HepG2 (cell line): ENCODE measurements around the gene ZNF443. TPM values are rescaled to one million over a fixed set of nuclear protein-coding genes. Genes with fewer than 3 reads are reported as not detected.

Experiments
- ATF7-NPFF ChIP-seq: sonication (generic); formaldehyde crosslinking; IDR thresholded peaks from 2 replicates; pipeline ENCODE4 v1.8.1; 2023; ENCODE audit warnings: mild to moderate bottlenecking, low read depth, missing genetic modification reagents, moderate library complexity
- BCL3 ChIP-seq: sonication (generic); formaldehyde crosslinking; IDR thresholded peaks from 2 replicates; pipeline ENCODE4 v1.5.1; 2020; ENCODE audit warnings: mild to moderate bottlenecking, missing genetic modification reagents, moderate library complexity
- BHLHE40 ChIP-seq: IDR thresholded peaks from 2 replicates; pipeline ENCODE4 v1.6.1; 2011; ENCODE audit warnings: low read length, improper control_type of control experiment
- FOXK2 ChIP-seq: fragments of 450-650 bp; IDR thresholded peaks from 2 replicates; pipeline ENCODE4 v1.6.1; 2016
- IRF9 ChIP-seq: sonication (generic); formaldehyde crosslinking; IDR thresholded peaks from 2 replicates; pipeline ENCODE4 v1.8.0; 2022; ENCODE audit warnings: missing genetic modification reagents, mild to moderate bottlenecking, borderline replicate concordance
- KLF13 ChIP-seq: sonication (generic); formaldehyde crosslinking; IDR thresholded peaks from 2 replicates; pipeline ENCODE4 v1.4.0; 2020; ENCODE audit warnings: mild to moderate bottlenecking, missing genetic modification reagents
- LRRFIP1 ChIP-seq: sonication (generic); formaldehyde crosslinking; conservative IDR thresholded peaks from 2 replicates; pipeline ENCODE4 v1.4.0; 2020; ENCODE audit warnings: missing genetic modification reagents
- MAF1 ChIP-seq: sonication (generic); formaldehyde crosslinking; IDR thresholded peaks from 2 replicates; pipeline ENCODE4 v1.5.0; 2020; ENCODE audit warnings: missing genetic modification reagents, borderline replicate concordance
- MED13 ChIP-seq: sonication (generic); formaldehyde crosslinking; IDR thresholded peaks from 2 replicates; pipeline ENCODE4 v1.5.0; 2020; ENCODE audit warnings: missing genetic modification reagents
- NCOA5 ChIP-seq: sonication (generic); formaldehyde crosslinking; IDR thresholded peaks from 2 replicates; pipeline ENCODE4 v1.4.0; 2020; ENCODE audit warnings: missing genetic modification reagents
- POLR2A ChIP-seq, 2 experiments: IDR thresholded peaks; 2 replicates each; pipeline ENCODE4 v1.6.1; 2011; ENCODE audit warnings: low read depth in 2 of 2, low read length in 2 of 2, mild to moderate bottlenecking in 1 of 2, moderate library complexity in 1 of 2; ENCODE audit not compliant: insufficient read depth in 1 of 2
- REL ChIP-seq: sonication (generic); formaldehyde crosslinking; conservative IDR thresholded peaks from 2 replicates; pipeline ENCODE4 v1.8.0; 2022; ENCODE audit warnings: mild to moderate bottlenecking, missing genetic modification reagents, moderate library complexity
- RFX5 ChIP-seq: IDR thresholded peaks from 2 replicates; pipeline ENCODE4 v1.6.1; 2011; ENCODE audit warnings: low read depth, low read length, improper control_type of control experiment
- SIX4 ChIP-seq: sonication (generic); formaldehyde crosslinking; IDR thresholded peaks from 2 replicates; pipeline ENCODE4 v1.4.0; 2020; ENCODE audit warnings: missing genetic modification reagents
- SMAD1 ChIP-seq: sonication (generic); formaldehyde crosslinking; IDR thresholded peaks from 2 replicates; pipeline ENCODE4 v1.4.0; 2020; ENCODE audit warnings: missing genetic modification reagents, low read depth, mild to moderate bottlenecking, borderline replicate concordance
- SOX13 ChIP-seq, 3 experiments: fragments of 450-650 bp in 1 of 3; sonication (generic) in 1 of 3; formaldehyde crosslinking in 1 of 3; IDR thresholded peaks in 2 of 3; conservative IDR thresholded peaks in 1 of 3; 2 replicates each; pipeline versions ENCODE4 v1.5.0 to v1.6.1; 2016 to 2020; ENCODE audit warnings: antibody characterized with exemption in 1 of 3, mild to moderate bottlenecking in 1 of 3, missing compliant biosample characterization in 1 of 3, missing genetic modification reagents in 1 of 3, moderate library complexity in 1 of 3
- STAT5B ChIP-seq: sonication (generic); formaldehyde crosslinking; IDR thresholded peaks from 2 replicates; pipeline ENCODE4 v1.4.0; 2020; ENCODE audit warnings: missing genetic modification reagents
- ZFAT ChIP-seq: sonication (generic); formaldehyde crosslinking; conservative IDR thresholded peaks from 2 replicates; pipeline ENCODE4 v1.8.1; 2023; ENCODE audit warnings: missing genetic modification reagents, inconsistent platforms
- ZFP91 ChIP-seq: sonication (generic); formaldehyde crosslinking; IDR thresholded peaks from 2 replicates; pipeline ENCODE4 v1.9.0; 2022; ENCODE audit warnings: missing genetic modification reagents, mild to moderate bottlenecking, borderline replicate concordance
- ZNF124 ChIP-seq: sonication (generic); formaldehyde crosslinking; IDR thresholded peaks from 2 replicates; pipeline ENCODE4 v1.4.0; 2020; ENCODE audit warnings: missing genetic modification reagents
- ZNF143 ChIP-seq: sonication (generic); formaldehyde crosslinking; IDR thresholded peaks from 2 replicates; pipeline ENCODE4 v1.4.0; 2020; ENCODE audit warnings: missing genetic modification reagents
- ZNF709 ChIP-seq: sonication (generic); formaldehyde crosslinking; IDR thresholded peaks from 2 replicates; pipeline ENCODE4 v1.5.0; 2020; ENCODE audit warnings: mild to moderate bottlenecking, missing genetic modification reagents
- ZNF740 ChIP-seq: sonication (generic); formaldehyde crosslinking; IDR thresholded peaks from 2 replicates; pipeline ENCODE4 v1.4.0; 2020; ENCODE audit warnings: missing genetic modification reagents
- ZNF841 ChIP-seq: sonication (generic); formaldehyde crosslinking; IDR thresholded peaks from 2 replicates; pipeline ENCODE4 v1.8.1; 2023; ENCODE audit warnings: missing genetic modification reagents, borderline replicate concordance
- ZSCAN9 ChIP-seq: IDR thresholded peaks from 2 replicates; pipeline ENCODE4 v1.6.1; 2016; ENCODE audit warnings: borderline replicate concordance
- polyA plus RNA-seq, 8 experiments: library from polyadenylated mRNA; depleted of rRNA in 3 of 8; stranded (reverse) in 7 of 8; unstranded in 1 of 8; fragments of >200 nt; fragmentation: Illumina TruSeq in 4 of 8; extraction: Trizol in 4 of 8; gene quantifications; 2 replicates each; pipeline versions ENCODE4 v1.2.1 to v1.2.3, GENCODE V29; 2011 to 2016; ENCODE audit warnings: low read depth in 4 of 8, missing spikeins in 1 of 8, mixed read lengths in 1 of 8; ENCODE audit not compliant: insufficient read depth in 1 of 8
- total RNA-seq, 5 experiments: library from RNA; depleted of rRNA; stranded (reverse); fragments of >200 nt; fragmentation: Illumina TruSeq; extraction: Trizol; gene quantifications; 2 replicates each; pipeline ENCODE4 v1.2.3, GENCODE V29; 2016; ENCODE audit warnings: low read depth in 1 of 5

The ZNF443 gene
- total and polyA plus RNA-seq, 2 of the 13 experiments (the other 11 are each of a cell fraction or from before 2014, with no cell fraction given): 3.6 to 19.0 TPM

GRCh38 chr19:12440541-12441316, at the start of gene ZNF443 (continued):
- TF ChIP-seq ZFP91: peak; percentile 8; the same call in 1 of the 2 replicates
- TF ChIP-seq MED13: no peak
- TF ChIP-seq ZSCAN9: no peak
- TF ChIP-seq ATF7-NPFF: no peak
- no peak for TF ChIP-seq ZNF841 (CRISPR knock-in tag)
- TF ChIP-seq FOXK2: no peak
- TF ChIP-seq RFX5: no peak
- no peak for TF ChIP-seq STAT5B (CRISPR knock-in tag)
- no peak for TF ChIP-seq BHLHE40
- TF ChIP-seq ZFAT (CRISPR knock-in tag): no peak
- TF ChIP-seq NCOA5 (CRISPR knock-in tag): no peak
- no peak for TF ChIP-seq ZNF740 (CRISPR knock-in tag)
- TF ChIP-seq MAF1: no peak
- TF ChIP-seq IRF9 (CRISPR knock-in tag): peak; percentile 62; the same call in 1 of the 2 replicates
- peak; percentile 84 to 91 for TF ChIP-seq POLR2A (IDR thresholded peaks at IDR 0.05; ENCODE audit: insufficient read depth in 1 of 2, low read depth in 2 of 2, low read length in 2 of 2)
- no peak for TF ChIP-seq KLF13 (CRISPR knock-in tag)
- TF ChIP-seq ZNF124 (CRISPR knock-in tag): no peak
- TF ChIP-seq REL (CRISPR knock-in tag): no peak
- TF ChIP-seq BCL3 (CRISPR knock-in tag): peak; percentile 84
- TF ChIP-seq SOX13 (IDR thresholded peaks at IDR 0.05): no peak
- TF ChIP-seq SOX13 (CRISPR knock-in tag; conservative IDR thresholded peaks at IDR 0.05 in 1 of 2, IDR thresholded peaks at IDR 0.05 in 1 of 2): no peak
- no peak for TF ChIP-seq LRRFIP1 (CRISPR knock-in tag)
- no peak for TF ChIP-seq SIX4
- TF ChIP-seq ZNF143 (CRISPR knock-in tag): no peak
- TF ChIP-seq SMAD1: no peak
- TF ChIP-seq ZNF709 (CRISPR knock-in tag): no peak
